Activated naive CD8-positive, alpha-beta T cell treated with anti-CD3 and anti-CD28 coated beads, Interleukin-2, amount 50 U/mL, for 24 hours (primary cell): Measurements from ENCODE around the gene ZSWIM3.
A peak's percentile ranks its signal among the peaks of the same experiment; 100 is the strongest.
"Not testable (repeated sequence)": the region's sequence is repeated elsewhere in the genome, so short reads cannot be mapped to it uniquely, and the experiment has no call there.

Experiments used
- ATAC-seq: fragments of 150-1000 bp; cut with Tn5 transposase; one replicate; pipeline ENCODE4 v1.10.0; 2021
- DNase-seq: peaks from one replicate; pipeline ENCODE4 v3.0.0; 2021
- H3K27ac Mint-ChIP-seq: one replicate; pipeline ENCODE4 v1.8.0; 2021; ENCODE audit warnings: mild to moderate bottlenecking, mixed read lengths
- H3K27me3 Mint-ChIP-seq: one replicate; pipeline ENCODE4 v1.8.0; 2021; ENCODE audit warnings: mixed read lengths
- H3K36me3 Mint-ChIP-seq: one replicate; pipeline ENCODE4 v1.8.0; 2021; ENCODE audit warnings: low read depth, mixed read lengths
- H3K4me1 Mint-ChIP-seq: one replicate; pipeline ENCODE4 v1.8.0; 2021; ENCODE audit warnings: mixed read lengths
- H3K4me3 Mint-ChIP-seq: one replicate; pipeline ENCODE4 v1.8.0; 2021; ENCODE audit warnings: mild to moderate bottlenecking, moderate library complexity, mixed read lengths
- H3K9me3 Mint-ChIP-seq: one replicate; pipeline ENCODE4 v1.8.0; 2021; ENCODE audit warnings: mixed read lengths

ZSWIM3 gene

GRCh38 chr20:45898285-45898684, 40.9 kb downstream of the ZSWIM3 start:
- peaks cover 9% of the 10 kb centered on the region for H3K36me3 Mint-ChIP-seq

DNA sequence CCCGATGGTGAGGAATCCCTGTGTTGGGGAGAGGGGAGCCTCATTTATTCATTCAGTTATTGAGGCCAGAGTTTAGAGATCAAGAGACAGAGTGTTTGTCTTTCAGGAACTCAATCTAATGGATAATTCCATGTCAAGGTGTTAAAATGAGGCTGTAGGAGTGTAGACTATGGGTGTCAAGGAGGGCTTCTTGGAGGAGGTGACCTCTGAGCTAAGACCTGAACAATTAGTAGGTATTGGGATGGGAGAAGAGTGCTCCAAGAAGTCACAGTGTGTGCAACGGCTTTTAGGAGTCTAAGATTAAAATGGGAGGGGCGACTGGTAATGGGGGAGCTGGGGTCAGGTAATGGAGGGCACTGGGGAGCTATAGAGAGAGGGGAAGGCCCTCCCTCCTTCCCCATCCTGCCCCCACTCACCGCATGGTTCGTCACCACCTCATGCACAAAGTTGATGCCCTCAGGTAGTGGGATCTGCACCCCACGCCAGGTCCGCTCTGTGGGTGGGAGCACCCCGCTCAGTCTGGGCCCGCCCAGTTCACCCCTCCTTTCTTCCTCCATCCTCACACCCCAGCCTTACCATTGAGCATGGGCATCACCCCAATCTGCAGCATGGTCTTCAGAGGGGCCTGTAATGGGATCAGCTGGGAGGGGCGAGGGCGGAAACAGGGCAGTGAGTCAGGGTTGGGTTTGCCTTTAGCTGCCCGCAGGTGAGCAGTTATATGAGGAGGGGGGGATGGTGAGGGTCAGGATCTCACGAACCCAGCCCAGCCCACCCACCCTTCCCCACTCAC, 41.8 kb downstream of the ZSWIM3 start:
- H3K27ac Mint-ChIP-seq, result no peak overlapping the region
- no peak for ATAC-seq
- H3K9me3 Mint-ChIP-seq, result no peaks in the 10 kb centered on the region
- H3K4me3 Mint-ChIP-seq, result no peak overlapping the region
- peaks cover 3% of the 10 kb centered on the region for H3K36me3 Mint-ChIP-seq
- H3K4me1 Mint-ChIP-seq, result peaks cover 5% of the 10 kb centered on the region
- H3K27me3 Mint-ChIP-seq, result no peaks in the 10 kb centered on the region
- no peak for DNase-seq

More at GRCh38 chr20:45898285-45898684, 40.9 kb downstream of the ZSWIM3 start:
- ATAC-seq, result no peak
- Mint-ChIP-seq H3K4me3 (no peak overlapping the region), H3K27ac (no peak overlapping the region), H3K9me3 (no peaks in the 10 kb centered on the region), H3K27me3 (no peaks in the 10 kb centered on the region), H3K4me1 (peaks cover 13% of the 10 kb centered on the region)
- no peak for DNase-seq

- not testable (repeated sequence) for H3K36me3 Mint-ChIP-seq, H3K27ac Mint-ChIP-seq, H3K4me1 Mint-ChIP-seq, H3K9me3 Mint-ChIP-seq, H3K4me3 Mint-ChIP-seq, H3K27me3 Mint-ChIP-seq, DNase-seq, ATAC-seq
Observed at GRCh38 chr20:45901332-45901731, 43.9 kb downstream of the ZSWIM3 start.

- no peak for DNase-seq
- H3K9me3 Mint-ChIP-seq, result no peaks in the 10 kb centered on the region
- peaks cover 3% of the 10 kb centered on the region for H3K36me3 Mint-ChIP-seq
- H3K4me1 Mint-ChIP-seq, result no peaks in the 10 kb centered on the region
- no peak overlapping the region for H3K27ac Mint-ChIP-seq
- no peak overlapping the region for H3K4me3 Mint-ChIP-seq
- no peaks in the 10 kb centered on the region for H3K27me3 Mint-ChIP-seq
- no peak for ATAC-seq
Observed at GRCh38 chr20:45902199-45902701, 44.8 kb downstream of the ZSWIM3 start.

- Mint-ChIP-seq H3K4me3 (no peak overlapping the region), H3K27ac (no peak overlapping the region), H3K4me1 (no peaks in the 10 kb centered on the region), H3K9me3 (no peaks in the 10 kb centered on the region), H3K27me3 (no peaks in the 10 kb centered on the region), H3K36me3 (no peaks in the 10 kb centered on the region)
- ATAC-seq (no peak), DNase-seq (no peak)
Observed at GRCh38 chr20:45904583-45905504, 47.4 kb downstream of the ZSWIM3 start.

GRCh38 chr20:45905505-45906079, 48.2 kb downstream of the ZSWIM3 start:
- ATAC-seq (no peak), DNase-seq (no peak)
- Mint-ChIP-seq H3K27me3 (no peaks in the 10 kb centered on the region), H3K4me1 (peaks cover 7% of the 10 kb centered on the region), H3K4me3 (no peak overlapping the region), H3K9me3 (no peaks in the 10 kb centered on the region), H3K27ac (no peak overlapping the region), H3K36me3 (no peaks in the 10 kb centered on the region)

- H3K4me3 Mint-ChIP-seq, result no peak overlapping the region
- no peaks in the 10 kb centered on the region for H3K9me3 Mint-ChIP-seq
- no peaks in the 10 kb centered on the region for H3K36me3 Mint-ChIP-seq
- H3K27ac Mint-ChIP-seq, result no peak overlapping the region
- H3K27me3 Mint-ChIP-seq, result peaks cover 2% of the 10 kb centered on the region
- peaks cover 19% of the 10 kb centered on the region for H3K4me1 Mint-ChIP-seq
- ATAC-seq, result no peak
- no peak for DNase-seq
Observed at GRCh38 chr20:45907219-45907948, 50.0 kb downstream of the ZSWIM3 start.

DNA sequence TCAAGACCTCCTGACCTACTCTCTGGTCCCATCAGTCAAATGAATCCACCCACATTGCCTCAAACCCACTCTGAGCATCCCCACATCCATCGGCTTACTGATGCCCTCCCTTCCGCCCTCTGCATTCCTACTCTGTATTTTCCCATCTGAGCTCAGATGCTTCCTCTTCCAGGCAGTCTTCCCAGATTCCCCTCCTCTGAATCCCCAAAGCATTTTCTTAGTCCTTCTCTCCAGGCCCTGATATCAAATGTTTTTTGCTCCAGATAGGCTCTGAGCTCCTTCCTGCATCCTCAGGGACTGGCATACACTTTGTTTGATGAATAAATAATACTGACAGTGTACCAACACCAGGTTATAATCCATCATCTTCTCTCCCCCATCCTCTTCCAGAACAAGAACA, 50.7 kb downstream of the ZSWIM3 start:
- no peak overlapping the region for H3K27ac Mint-ChIP-seq
- H3K36me3 Mint-ChIP-seq, result no peaks in the 10 kb centered on the region
- H3K4me3 Mint-ChIP-seq, result no peak overlapping the region
- H3K9me3 Mint-ChIP-seq, result no peaks in the 10 kb centered on the region
- peaks cover 22% of the 10 kb centered on the region for H3K4me1 Mint-ChIP-seq
- peaks cover 3% of the 10 kb centered on the region for H3K27me3 Mint-ChIP-seq
- no peak for DNase-seq
- no peak for ATAC-seq

DNA sequence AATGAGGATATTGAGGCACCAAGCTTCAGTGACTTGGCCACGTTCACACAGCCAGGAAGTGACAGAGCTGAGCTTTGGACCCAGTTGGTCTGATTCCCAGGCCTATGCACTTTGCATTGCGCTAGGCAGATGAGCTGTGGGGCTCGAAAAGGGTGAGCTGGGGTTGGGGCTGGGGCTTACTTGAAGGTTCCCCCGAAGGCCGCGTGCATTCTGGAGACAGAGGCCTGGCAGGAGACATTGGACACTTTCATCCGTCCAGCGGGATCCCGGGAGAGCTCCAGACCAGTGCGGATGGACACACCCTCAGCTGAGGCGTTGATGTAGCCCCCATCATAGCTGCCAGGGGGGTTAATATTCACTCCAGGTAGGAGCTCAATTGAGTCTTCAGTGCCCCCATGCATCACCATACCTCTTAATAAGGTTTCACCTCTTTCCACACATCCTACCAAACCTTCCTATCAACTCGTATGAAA, 52.0 kb downstream of the ZSWIM3 start:
- ATAC-seq (no peak), DNase-seq (no peak)
- Mint-ChIP-seq H3K27me3 (peaks cover 4% of the 10 kb centered on the region), H3K36me3 (no peaks in the 10 kb centered on the region), H3K27ac (no peak overlapping the region), H3K9me3 (no peaks in the 10 kb centered on the region), H3K4me1 (peaks cover 22% of the 10 kb centered on the region), H3K4me3 (no peak overlapping the region)

DNA sequence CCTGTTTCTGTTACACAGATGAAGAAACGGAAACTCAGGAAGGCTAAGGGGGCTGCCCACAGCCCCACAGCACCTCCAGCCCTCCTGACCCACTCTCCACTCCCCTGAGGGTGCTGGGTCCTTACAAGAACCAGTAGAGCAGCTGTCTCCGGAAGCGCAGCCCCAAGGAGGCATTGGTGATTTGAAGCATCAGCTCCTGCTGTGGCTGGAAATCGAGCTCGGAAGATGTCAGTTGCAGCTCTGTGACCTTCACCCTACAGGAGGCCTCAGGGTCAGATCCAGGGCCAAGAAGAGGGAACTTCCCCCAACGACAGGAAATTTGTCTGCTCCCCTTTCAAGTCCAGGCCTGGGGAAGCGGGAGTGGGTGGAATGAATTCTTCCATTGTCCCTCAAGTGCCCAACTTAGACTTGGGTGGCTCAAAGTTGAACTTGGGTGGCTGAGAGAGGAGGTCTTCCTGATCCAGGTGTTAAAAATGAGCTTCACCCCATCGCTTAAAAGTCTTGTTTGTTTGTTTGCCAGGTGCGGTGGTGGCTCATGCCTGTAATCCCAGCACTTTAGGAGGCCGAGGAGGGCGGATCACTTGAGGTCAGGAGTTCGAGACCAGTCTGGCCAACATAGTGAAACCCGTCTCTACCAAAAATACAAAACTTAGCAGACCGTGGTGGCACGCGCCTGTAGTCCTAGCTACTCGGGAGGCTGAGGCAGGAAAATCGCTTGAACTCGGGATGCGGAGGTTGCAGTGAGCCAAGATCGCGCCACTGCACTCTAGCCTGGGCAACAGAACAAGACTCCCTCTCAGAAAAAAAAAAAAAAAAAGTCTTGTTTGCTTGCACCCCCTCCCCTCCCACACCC, 52.6 kb downstream of the ZSWIM3 start:
- peak overlapping the region; percentile 63 for H3K27ac Mint-ChIP-seq
- H3K4me1 Mint-ChIP-seq, result peaks cover 22% of the 10 kb centered on the region
- no peak for ATAC-seq
- H3K4me3 Mint-ChIP-seq, result peak overlapping the region; percentile 83
- H3K27me3 Mint-ChIP-seq, result peaks cover 7% of the 10 kb centered on the region
- no peaks in the 10 kb centered on the region for H3K36me3 Mint-ChIP-seq
- no peaks in the 10 kb centered on the region for H3K9me3 Mint-ChIP-seq
- DNase-seq, result no peak

- Mint-ChIP-seq H3K4me1 (peaks cover 22% of the 10 kb centered on the region), H3K27ac (peak overlapping the region; percentile 81), H3K4me3 (peak overlapping the region; percentile 83), H3K9me3 (no peaks in the 10 kb centered on the region), H3K36me3 (no peaks in the 10 kb centered on the region), H3K27me3 (peaks cover 7% of the 10 kb centered on the region)
- DNase-seq, result peak; percentile 98
- ATAC-seq, result peak; percentile 94
Observed at GRCh38 chr20:45910670-45911485, 53.5 kb downstream of the ZSWIM3 start.

DNA sequence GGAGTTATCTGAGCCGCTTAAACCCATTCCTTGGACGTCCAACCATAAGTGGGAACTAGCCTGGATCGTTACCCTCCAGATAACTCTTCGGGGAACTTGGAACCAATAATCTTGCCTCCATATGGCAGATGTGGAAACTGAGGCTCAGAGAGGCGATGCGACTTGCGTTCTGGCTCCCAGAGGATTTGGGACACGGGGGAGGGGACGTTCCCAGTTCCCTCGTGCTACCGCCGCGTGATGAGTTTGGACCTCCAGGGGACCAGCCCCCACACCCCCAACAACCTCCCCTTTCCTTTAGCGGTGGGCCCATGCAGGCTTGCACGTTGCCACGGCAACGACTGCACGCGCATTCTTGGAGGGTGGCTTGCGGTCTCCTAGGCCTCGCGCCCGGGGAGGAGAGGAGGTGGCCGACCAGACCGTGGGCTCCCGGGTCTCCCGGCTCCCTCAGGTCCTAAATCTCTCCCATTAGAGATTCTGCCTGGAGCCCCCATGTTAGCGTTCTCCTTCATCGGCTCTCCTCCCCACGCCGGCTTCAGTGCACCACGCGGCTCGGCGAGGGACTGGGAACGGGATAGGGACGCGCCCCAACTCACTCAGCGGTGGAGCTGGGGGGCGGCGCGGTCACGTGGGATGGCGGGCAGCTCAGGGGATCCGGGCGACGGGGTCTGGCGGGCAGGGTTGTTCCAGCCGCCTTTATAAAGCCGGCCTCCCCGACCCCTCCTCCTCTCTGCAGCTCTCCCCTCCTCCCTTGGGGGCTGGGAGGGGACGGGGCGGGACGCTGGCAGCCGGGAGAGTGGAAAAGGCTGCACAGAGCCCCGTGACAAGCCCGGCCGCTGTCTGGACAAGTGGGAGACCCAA, 54.3 kb downstream of the ZSWIM3 start, which contains the start of gene PLTP:
Gene PLTP, minus strand, starts transcription at position 670 of the 858 bp plus-strand sequence. CDS start 703 bp downstream, outside the sequence.
- no peaks in the 10 kb centered on the region for H3K36me3 Mint-ChIP-seq
- H3K4me3 Mint-ChIP-seq, result peak within 1 kb of the TSS; percentile 83
- H3K27ac Mint-ChIP-seq, result peak within 1 kb of the TSS; percentile 81
- peak; percentile 54 for DNase-seq
- H3K27me3 Mint-ChIP-seq, result peaks cover 7% of the 10 kb centered on the region
- peaks cover 22% of the 10 kb centered on the region for H3K4me1 Mint-ChIP-seq
- H3K9me3 Mint-ChIP-seq, result no peaks in the 10 kb centered on the region
- no peak for ATAC-seq
